ENCODE results near the gene MDGA2. TPM values are rescaled to one million over a fixed set of nuclear protein-coding genes. Genes with fewer than 3 reads are reported as not detected.

MDGA2 gene
- total and polyA plus RNA-seq, 2 experiments from 2014 or later = 0.33 to 0.46 TPM

GRCh38 chr14:47471075-47471474 is 204.3 kb downstream of the MDGA2 start:
- no peak overlapping the region for H3K4me3 ChIP-seq
- TF ChIP-seq, protein P1, sequence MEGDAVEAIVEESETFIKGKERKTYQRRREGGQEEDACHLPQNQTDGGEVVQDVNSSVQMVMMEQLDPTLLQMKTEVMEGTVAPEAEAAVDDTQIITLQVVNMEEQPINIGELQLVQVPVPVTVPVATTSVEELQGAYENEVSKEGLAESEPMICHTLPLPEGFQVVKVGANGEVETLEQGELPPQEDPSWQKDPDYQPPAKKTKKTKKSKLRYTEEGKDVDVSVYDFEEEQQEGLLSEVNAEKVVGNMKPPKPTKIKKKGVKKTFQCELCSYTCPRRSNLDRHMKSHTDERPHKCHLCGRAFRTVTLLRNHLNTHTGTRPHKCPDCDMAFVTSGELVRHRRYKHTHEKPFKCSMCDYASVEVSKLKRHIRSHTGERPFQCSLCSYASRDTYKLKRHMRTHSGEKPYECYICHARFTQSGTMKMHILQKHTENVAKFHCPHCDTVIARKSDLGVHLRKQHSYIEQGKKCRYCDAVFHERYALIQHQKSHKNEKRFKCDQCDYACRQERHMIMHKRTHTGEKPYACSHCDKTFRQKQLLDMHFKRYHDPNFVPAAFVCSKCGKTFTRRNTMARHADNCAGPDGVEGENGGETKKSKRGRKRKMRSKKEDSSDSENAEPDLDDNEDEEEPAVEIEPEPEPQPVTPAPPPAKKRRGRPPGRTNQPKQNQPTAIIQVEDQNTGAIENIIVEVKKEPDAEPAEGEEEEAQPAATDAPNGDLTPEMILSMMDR (IDR thresholded peaks at IDR 0.05; ENCODE audit: low read depth, low read length) = no peak
- no peak overlapping the region for H3K27ac ChIP-seq
- no peaks in the 10 kb centered on the region for H3K9me3 ChIP-seq (ENCODE audit: low read depth)
- H3K27me3 ChIP-seq = no peaks in the 10 kb centered on the region
- H3K36me3 ChIP-seq = no peaks in the 10 kb centered on the region
- DNase-seq (ENCODE audit: low read depth in 1 of 2, low spot score in 1 of 2) = no peak
- H3K4me1 ChIP-seq (ENCODE audit: low read depth) = no peaks in the 10 kb centered on the region

GRCh38 chr14:47466916-47467315 is 208.5 kb downstream of the MDGA2 start:
- H3K36me3 ChIP-seq = no peaks in the 10 kb centered on the region
- H3K4me1 ChIP-seq (ENCODE audit: low read depth) = no peaks in the 10 kb centered on the region
- no peak overlapping the region for H3K27ac ChIP-seq
- H3K4me3 ChIP-seq = no peak overlapping the region
- H3K9me3 ChIP-seq (ENCODE audit: low read depth) = no peaks in the 10 kb centered on the region
- TF ChIP-seq, protein P1 (IDR thresholded peaks at IDR 0.05; ENCODE audit: low read depth, low read length) = no peak
- no peak for DNase-seq (ENCODE audit: low read depth in 1 of 2, low spot score in 1 of 2)
- H3K27me3 ChIP-seq = no peaks in the 10 kb centered on the region

DNA sequence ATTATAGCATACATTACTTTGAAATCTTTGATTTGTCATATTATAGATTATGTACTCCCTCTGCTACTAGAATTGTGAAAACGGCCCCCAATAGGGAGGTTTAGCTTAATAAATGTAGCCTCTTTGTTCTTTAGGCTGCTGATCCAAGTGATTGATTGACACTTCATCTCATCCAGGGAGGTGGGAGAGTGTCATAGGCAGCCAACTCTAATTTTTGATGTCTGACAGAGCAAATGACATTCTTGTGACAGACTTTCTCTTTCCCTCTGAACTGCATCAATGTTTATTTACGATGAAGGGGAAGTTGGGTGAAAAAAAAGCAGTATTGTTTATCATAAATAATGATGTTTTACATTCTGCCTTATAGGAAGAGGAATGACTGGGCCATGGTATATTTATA is 221.4 kb downstream of the MDGA2 start:
- H3K9me3 ChIP-seq (ENCODE audit: low read depth) = no peaks in the 10 kb centered on the region
- H3K4me1 ChIP-seq (ENCODE audit: low read depth) = no peaks in the 10 kb centered on the region
- H3K27me3 ChIP-seq = no peaks in the 10 kb centered on the region
- no peak overlapping the region for H3K27ac ChIP-seq
- no peaks in the 10 kb centered on the region for H3K36me3 ChIP-seq
- DNase-seq (ENCODE audit: low read depth in 1 of 2, low spot score in 1 of 2) = no peak
- TF ChIP-seq, protein P1 (IDR thresholded peaks at IDR 0.05; ENCODE audit: low read depth, low read length) = no peak
- no peak overlapping the region for H3K4me3 ChIP-seq

DNA sequence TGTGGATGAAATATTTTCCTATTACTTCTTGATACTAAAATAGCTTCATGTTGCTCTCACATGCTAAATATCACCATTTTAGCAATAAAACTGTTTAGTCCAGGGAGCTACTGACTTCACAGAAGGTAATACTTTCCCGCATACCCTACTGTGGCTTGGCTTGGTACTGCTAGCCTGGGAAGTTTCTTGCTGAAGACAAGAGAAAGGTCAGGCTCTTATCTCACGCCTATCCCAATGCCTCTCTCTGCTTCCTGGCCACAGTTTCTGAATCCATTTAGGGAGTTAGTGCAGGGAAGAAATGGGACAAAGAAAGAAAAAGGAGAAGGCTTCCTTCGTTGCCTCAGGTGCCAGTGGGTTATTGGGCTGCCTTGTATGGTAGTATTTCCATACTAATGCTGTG is 228.3 kb downstream of the MDGA2 start:
- no peaks in the 10 kb centered on the region for H3K36me3 ChIP-seq
- H3K4me3 ChIP-seq = no peak overlapping the region
- no peaks in the 10 kb centered on the region for H3K4me1 ChIP-seq (ENCODE audit: low read depth)
- TF ChIP-seq, protein P1 (IDR thresholded peaks at IDR 0.05; ENCODE audit: low read depth, low read length) = no peak
- H3K27ac ChIP-seq = no peak overlapping the region
- no peaks in the 10 kb centered on the region for H3K9me3 ChIP-seq (ENCODE audit: low read depth)
- DNase-seq (ENCODE audit: low read depth in 1 of 2, low spot score in 1 of 2) = no peak
- H3K27me3 ChIP-seq = no peaks in the 10 kb centered on the region

DNA sequence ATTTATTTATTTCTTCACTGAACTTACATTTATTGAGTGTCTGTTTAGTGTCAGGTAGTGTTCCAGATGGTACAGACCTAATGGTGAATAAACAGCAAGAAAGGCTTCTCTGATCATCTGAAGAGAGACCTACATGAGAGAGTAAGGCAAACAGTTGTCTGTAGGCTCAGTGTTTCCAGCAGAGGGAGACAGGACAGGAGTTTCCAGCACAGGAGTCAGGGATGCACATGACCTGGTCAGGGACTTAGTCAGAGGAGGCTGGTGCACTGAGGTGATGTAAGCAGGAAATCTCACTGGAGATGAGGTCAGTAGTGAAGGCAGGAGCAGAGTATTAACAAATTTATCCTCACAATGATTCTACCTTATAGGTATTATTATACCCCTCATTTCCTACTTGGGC is 233.2 kb downstream of the MDGA2 start:
- DNase-seq (ENCODE audit: low read depth in 1 of 2, low spot score in 1 of 2) = peak; percentile 1 to 46
- H3K4me1 ChIP-seq (ENCODE audit: low read depth) = peaks cover 13% of the 10 kb centered on the region
- H3K9me3 ChIP-seq (ENCODE audit: low read depth) = no peaks in the 10 kb centered on the region
- H3K27ac ChIP-seq = no peak overlapping the region
- no peak overlapping the region for H3K4me3 ChIP-seq
- no peaks in the 10 kb centered on the region for H3K36me3 ChIP-seq
- TF ChIP-seq, protein P1 (IDR thresholded peaks at IDR 0.05; ENCODE audit: low read depth, low read length) = no peak
- H3K27me3 ChIP-seq = no peaks in the 10 kb centered on the region

DNA sequence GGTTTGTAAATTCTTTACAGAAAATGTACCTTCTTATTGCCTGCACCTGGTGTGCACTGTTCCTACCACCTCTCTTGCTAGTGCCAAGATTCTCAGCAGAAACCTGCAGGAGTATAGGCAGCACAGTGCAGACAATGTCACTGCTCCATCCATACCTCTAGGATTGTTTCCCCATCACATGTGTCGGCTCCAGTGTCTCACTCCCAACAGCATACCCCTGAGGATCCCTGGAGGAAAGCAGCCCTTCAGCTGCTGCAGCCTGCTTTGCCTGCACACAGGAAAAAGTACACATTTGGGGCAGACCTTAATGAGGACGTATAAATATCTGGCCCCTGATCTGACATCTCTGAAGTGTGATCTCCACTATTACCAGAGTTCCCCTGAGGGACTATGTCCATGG is 235.5 kb downstream of the MDGA2 start:
- TF ChIP-seq, protein P1 (IDR thresholded peaks at IDR 0.05; ENCODE audit: low read depth, low read length) = no peak
- Histone ChIP-seq H3K4me1 (ENCODE audit: low read depth) (peaks cover 13% of the 10 kb centered on the region), H3K9me3 (ENCODE audit: low read depth) (no peaks in the 10 kb centered on the region), H3K27me3 (no peaks in the 10 kb centered on the region), H3K36me3 (no peaks in the 10 kb centered on the region), H3K4me3 (no peak overlapping the region), H3K27ac (no peak overlapping the region)
- DNase-seq (ENCODE audit: low read depth in 1 of 2, low spot score in 1 of 2) = no peak

Data from cardiac muscle cell (in vitro differentiated cells and primary cell).